HepG2 (cell line): Measurements from ENCODE around the gene CACNA1G. TPM values are rescaled to one million over a fixed set of nuclear protein-coding genes. Genes with fewer than 3 reads are reported as not detected.

Source experiments
- ATAC-seq: fragments of 200-7000 bp; cut with Tn5 transposase; 3 replicates; pipeline ENCODE4 v1.9.1; 2020; ENCODE audit warnings: mild to moderate bottlenecking, moderate library complexity
- BruUV-seq: library from RNA; stranded (reverse); fragments of 400-500 nt; replicated peaks from 2 replicates; lab custom pipeline; 2021; lab: Mats Ljungman, UMichigan
- CTCF ChIA-PET: fragments of 300-600 bp; formaldehyde crosslinking; extraction: SDS; loops from one replicate; lab custom pipeline; 2021; ENCODE audit warnings: low total read pairs, inconsistent platforms, low intra/inter-chr PET ratio; lab: Yijun Ruan, JAX
- POLR2A ChIA-PET: fragments of 350-600 bp; sonication (Branson Sonifier 250); formaldehyde crosslinking; loops from one replicate; lab custom pipeline; 2020; ENCODE audit warnings: antibody characterized with exemption, inconsistent platforms; lab: Yijun Ruan, JAX
- DNase-seq: peaks from one replicate; pipeline ENCODE4 v3.0.0-alpha.2; 2015; ENCODE audit warnings: low spot score
- FAIRE-seq: peaks from 3 replicates; lab custom pipeline; 2011; peaks lifted over from hg19 to GRCh38; lab: Jason Lieb, UNC
- H2AFZ ChIP-seq: one replicate; pipeline ENCODE4 v1.6.1; 2011; ENCODE audit warnings: low read length, inconsistent platforms
- H3K27ac ChIP-seq: fragments of 300-600 bp; 3 replicates; pipeline ENCODE4 v1.8.0; 2011; ENCODE audit warnings: mixed run types, mild to moderate bottlenecking, mixed read lengths, low read length, inconsistent platforms; ENCODE audit not compliant: insufficient read depth; ENCODE audit errors: extremely low read length
- H3K27me3 ChIP-seq, 2 experiments: fragments of 200-600 bp in 1 of 2; 2 replicates in 1 of 2; 3 replicates in 1 of 2; pipeline versions ENCODE4 v1.6.0 to v1.8.0; 2011; ENCODE audit warnings: low read length in 2 of 2, mild to moderate bottlenecking in 2 of 2, moderate library complexity in 2 of 2, inconsistent platforms in 1 of 2; ENCODE audit not compliant: insufficient read depth in 2 of 2, control insufficient read depth in 1 of 2
- H3K36me3 ChIP-seq, 2 experiments: fragments of 200-600 bp in 1 of 2; replicated peaks in 1 of 2; 2 replicates in 1 of 2; 3 replicates in 1 of 2; pipeline versions ENCODE4 v1.5.1 to v1.8.0; 2011; ENCODE audit warnings: low read length in 2 of 2, inconsistent platforms in 1 of 2; ENCODE audit not compliant: insufficient read depth in 2 of 2, control insufficient read depth in 1 of 2
- H3K4me1 ChIP-seq: 2 replicates; pipeline ENCODE4 v1.5.1; 2012; ENCODE audit warnings: low read length, inconsistent platforms; ENCODE audit not compliant: insufficient read depth
- H3K4me2 ChIP-seq: 2 replicates; pipeline ENCODE4 v1.6.0; 2011; ENCODE audit warnings: low read depth, low read length, inconsistent platforms
- H3K4me3 ChIP-seq, 3 experiments: fragments of 200-600 bp in 1 of 3; sonication (generic), shearing (Covaris generic) in 1 of 3; replicated peaks in 1 of 3; 2 replicates each; pipeline ENCODE4 v1.5.1; 2011 to 2016; ENCODE audit warnings: low read length in 3 of 3, inconsistent platforms in 2 of 3, low read depth in 2 of 3, mild to moderate bottlenecking in 2 of 3, control low read depth in 1 of 3, mixed read lengths in 1 of 3; ENCODE audit not compliant: insufficient read depth in 1 of 3
- H3K79me2 ChIP-seq: one replicate; pipeline ENCODE4 v1.6.1; 2011; ENCODE audit warnings: low read length, inconsistent platforms; ENCODE audit not compliant: insufficient read depth
- H3K9ac ChIP-seq: 2 replicates; pipeline ENCODE4 v1.6.0; 2011; ENCODE audit warnings: mild to moderate bottlenecking, low read depth, low read length, inconsistent platforms; ENCODE audit not compliant: insufficient read depth
- H3K9me3 ChIP-seq: 2 replicates; pipeline ENCODE4 v1.5.1; 2012; ENCODE audit warnings: mild to moderate bottlenecking, low read length
- H4K20me1 ChIP-seq: 2 replicates; pipeline ENCODE4 v1.6.0; 2011; ENCODE audit warnings: inconsistent platforms, mild to moderate bottlenecking, low read length, moderate library complexity; ENCODE audit not compliant: insufficient read depth
- ATAD3A ChIP-seq: sonication (generic); formaldehyde crosslinking; IDR thresholded peaks from 2 replicates; pipeline ENCODE4 v1.4.0; 2020; ENCODE audit warnings: missing genetic modification reagents
- BRCA1 ChIP-seq: sonication (generic); formaldehyde crosslinking; IDR thresholded peaks from 2 replicates; pipeline ENCODE4 v1.4.0; 2020; ENCODE audit warnings: missing genetic modification reagents
- FOXA3 ChIP-seq: IDR thresholded peaks from 2 replicates; pipeline ENCODE4 v1.6.1; 2016; ENCODE audit warnings: missing genetic modification reagents, missing compliant biosample characterization
- HNRNPUL1 ChIP-seq: fragments of 200-400 bp; formaldehyde crosslinking; IDR thresholded peaks from 2 replicates; pipeline ENCODE4 v1.6.1; 2017; ENCODE audit warnings: low read depth, mild to moderate bottlenecking, low read length, moderate library complexity
- JARID2 ChIP-seq: sonication (generic); formaldehyde crosslinking; IDR thresholded peaks from 2 replicates; pipeline ENCODE4 v1.8.1; 2023; ENCODE audit warnings: missing genetic modification reagents, inconsistent platforms; ENCODE audit not compliant: insufficient replicate concordance
- JUNB ChIP-seq: sonication (generic); formaldehyde crosslinking; IDR thresholded peaks from 2 replicates; pipeline ENCODE4 v1.8.0; 2022; ENCODE audit warnings: missing genetic modification reagents, mild to moderate bottlenecking, borderline replicate concordance
- MAFF ChIP-seq: IDR thresholded peaks from 2 replicates; pipeline ENCODE4 v1.6.1; 2011; ENCODE audit warnings: low read depth, low read length, improper control_type of control experiment
- MLXIP ChIP-seq: sonication (generic); formaldehyde crosslinking; IDR thresholded peaks from 2 replicates; pipeline ENCODE4 v1.9.0; 2021; ENCODE audit warnings: missing genetic modification reagents, borderline replicate concordance
- ZBTB38 ChIP-seq: sonication (generic); formaldehyde crosslinking; IDR thresholded peaks from 2 replicates; pipeline ENCODE4 v1.5.1; 2020; ENCODE audit warnings: mild to moderate bottlenecking, missing genetic modification reagents
- ZNF235 ChIP-seq: sonication (generic); formaldehyde crosslinking; IDR thresholded peaks from 2 replicates; pipeline ENCODE4 v1.8.1; 2023; ENCODE audit warnings: mild to moderate bottlenecking, missing genetic modification reagents, borderline replicate concordance
- ZNF687 ChIP-seq: sonication (generic); formaldehyde crosslinking; IDR thresholded peaks from 2 replicates; pipeline ENCODE4 v1.5.1; 2020; ENCODE audit warnings: mild to moderate bottlenecking, missing genetic modification reagents, moderate library complexity
- ZNF878 ChIP-seq: sonication (generic); formaldehyde crosslinking; IDR thresholded peaks from 2 replicates; pipeline ENCODE4 v1.8.1; 2023; ENCODE audit warnings: mild to moderate bottlenecking, missing genetic modification reagents, moderate library complexity
- WGBS: methylation state at CpG from one replicate; pipeline ENCODE4 v1.1.6; 2017; ENCODE audit warnings: low lambda C conversion rate; 5-methylcytosine and 5-hydroxymethylcytosine counted together
- in situ Hi-C: cut with HindIII; loops from 2 replicates; pipeline ENCODE4 v1.10.0; 2017; ENCODE audit warnings: low pct_unique_long_range_greater_than_20kb; ENCODE audit not compliant: extremely low pct_ligation_motif_present
- intact Hi-C: fragments of 100-400 bp; cut with micrococcal nuclease; formaldehyde crosslinking; loops from one replicate; pipeline ENCODE4 v1.10.0; 2022; ENCODE audit not compliant: unreplicated experiment
- polyA plus RNA-seq, 8 experiments: library from polyadenylated mRNA; depleted of rRNA in 3 of 8; stranded (reverse) in 7 of 8; unstranded in 1 of 8; fragments of >200 nt; fragmentation: Illumina TruSeq in 4 of 8; extraction: Trizol in 4 of 8; gene quantifications; 2 replicates each; pipeline versions ENCODE4 v1.2.1 to v1.2.3, GENCODE V29; 2011 to 2016; ENCODE audit warnings: low read depth in 4 of 8, missing spikeins in 1 of 8, mixed read lengths in 1 of 8; ENCODE audit not compliant: insufficient read depth in 1 of 8
- total RNA-seq, 5 experiments: library from RNA; depleted of rRNA; stranded (reverse); fragments of >200 nt; fragmentation: Illumina TruSeq; extraction: Trizol; gene quantifications; 2 replicates each; pipeline ENCODE4 v1.2.3, GENCODE V29; 2016; ENCODE audit warnings: low read depth in 1 of 5

CACNA1G gene
- total and polyA plus RNA-seq, 2 of the 13 experiments (the other 11 are each of a cell fraction or from before 2014, with no cell fraction given), result 0.02 TPM; not detected in 1

GRCh38 chr17:50640686-50641351 lies 80.3 kb downstream of the CACNA1G start:
- intact Hi-C loops (no loop called here), in situ Hi-C loops (no loop called here)
- DNase-seq, result peak; percentile 79
- H4K20me1 ChIP-seq, result no peaks in the 10 kb centered on the region
- peaks cover 9% of the 10 kb centered on the region for H3K79me2 ChIP-seq
- peak; percentile 38 for ATAC-seq
- 0 out of 5 replicates have a peak, but pooled peaks cover 0 to 4% of the 10 kb centered on the region in 2 experiments for H3K36me3 ChIP-seq
- peaks cover 99% of the 10 kb centered on the region for H3K4me1 ChIP-seq
- no peak overlapping the region for H2AFZ ChIP-seq
- ChIA-PET POLR2A (interaction anchor here (1.0 to 19.8 kb wide), 6 partner anchors 10 to 203 kb away, joined by 3 to 839 read pairs (median 30); partner anchors contain the start of gene LUC7L3), CTCF (no interaction called here)
- H3K4me3 ChIP-seq, result no peak overlapping the region
- peak; percentile 72 for FAIRE-seq
- H3K9ac ChIP-seq, result 0 out of 2 replicates have a peak overlapping the region, but pooled peaks have one; percentile 3
- H3K27ac ChIP-seq, result peak overlapping the region; percentile 53
- BruUV-seq, result no TSS peak
- no peaks in the 10 kb centered on the region for H3K9me3 ChIP-seq
- no peaks in the 10 kb centered on the region for H3K27me3 ChIP-seq
- 48% methylated on average over 12 of the region's 12 CpGs for WGBS
- 0 out of 2 replicates have a peak overlapping the region, but pooled peaks have one; percentile 9 for H3K4me2 ChIP-seq
- TF ChIP-seq ZNF878, result peak; percentile 64; the same call in 1 of the 2 replicates
- TF ChIP-seq BRCA1, result no peak
- TF ChIP-seq JUNB (CRISPR knock-in tag), result 0 out of 2 replicates have a peak, but pooled peaks have one; percentile 7
- TF ChIP-seq ZNF235 (CRISPR knock-in tag), result no peak
- no peak for TF ChIP-seq JARID2
- peak; percentile 53 for TF ChIP-seq FOXA3 (CRISPR knock-in tag)
- TF ChIP-seq ZNF687 (CRISPR knock-in tag), result peak; percentile 93
- TF ChIP-seq MLXIP (CRISPR knock-in tag), result no peak
- TF ChIP-seq ZBTB38 (CRISPR knock-in tag), result 0 out of 2 replicates have a peak, but pooled peaks have one; percentile 53
- no peak for TF ChIP-seq MAFF
- TF ChIP-seq HNRNPUL1, result no peak
- TF ChIP-seq ATAD3A (CRISPR knock-in tag), result no peak
